Measurements from ENCODE around the gene CLSTN1.

CLSTN1 gene

GRCh38 chr1:9680091-9680490 lies 143.7 kb downstream of the CLSTN1 start:
- TF ChIP-seq CTCF (conservative IDR thresholded peaks at IDR 0.05; ENCODE audit: low read depth) = no peak
- ChIA-PET POLR2A (ENCODE audit: low non-redundant PET) (no interaction called here), CTCF (interaction anchor here (0.6 to 1.1 kb wide), 4 partner anchors 11 to 53 kb away, joined by 3 read pairs; no protein-coding TSS in a partner anchor)
- DNase-seq (ENCODE audit: low spot score) = no peak
- no peak overlapping the region for H3K27ac ChIP-seq

All from RWPE1 (cell line).